Stimulated activated CD4-positive, alpha-beta T cell treated with anti-CD3 and anti-CD28 coated beads, Interleukin-2, amount 100 ng/mL, for 48 hours (primary cell): ENCODE results near the gene CHMP4A.
A peak's percentile ranks its signal among the peaks of the same experiment; 100 is the strongest.

Experiments
- DNase-seq, 2 donors: peaks; one replicate each; pipeline ENCODE4 v3.0.0-alpha.2; 2020

Gene CHMP4A

DNA sequence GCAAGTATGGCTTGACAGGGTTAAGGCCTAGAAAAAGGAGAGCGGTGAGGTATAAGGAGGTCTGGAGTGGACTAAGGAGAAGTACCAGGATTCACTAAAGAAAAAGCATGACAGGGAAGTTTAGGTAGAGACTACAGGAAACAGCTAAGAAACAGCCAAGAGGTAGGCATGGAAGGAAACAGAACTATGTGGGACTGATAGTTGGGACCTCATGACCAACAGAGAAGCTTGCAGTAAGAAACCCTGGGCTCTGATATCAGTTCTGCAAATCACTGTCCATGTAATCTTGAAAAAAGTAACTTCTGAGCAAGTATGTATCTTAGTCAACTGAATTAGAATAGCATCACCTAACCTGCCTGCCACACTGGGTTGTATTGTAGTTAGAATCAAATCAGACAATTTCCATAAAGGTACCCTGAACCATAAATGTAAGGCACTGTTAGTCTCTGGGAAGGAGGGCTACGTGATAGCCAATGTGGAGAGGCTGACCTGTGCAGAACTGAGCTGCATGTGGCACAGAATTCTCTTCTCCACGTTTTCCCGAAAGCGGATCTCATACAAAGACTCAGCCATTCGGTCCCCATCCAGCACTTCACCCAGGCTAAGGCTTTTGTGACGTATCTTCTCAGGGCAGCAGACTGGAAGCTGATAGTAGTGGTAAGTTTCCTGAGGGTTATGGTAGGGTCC, 19.0 kb downstream of the CHMP4A start:
- no peak for DNase-seq

- no peak for DNase-seq
Observed at GRCh38 chr14:24192933-24193332, 20.4 kb downstream of the CHMP4A start.

- no peak for DNase-seq
Observed at GRCh38 chr14:24190416-24190815, 22.9 kb downstream of the CHMP4A start.

DNA sequence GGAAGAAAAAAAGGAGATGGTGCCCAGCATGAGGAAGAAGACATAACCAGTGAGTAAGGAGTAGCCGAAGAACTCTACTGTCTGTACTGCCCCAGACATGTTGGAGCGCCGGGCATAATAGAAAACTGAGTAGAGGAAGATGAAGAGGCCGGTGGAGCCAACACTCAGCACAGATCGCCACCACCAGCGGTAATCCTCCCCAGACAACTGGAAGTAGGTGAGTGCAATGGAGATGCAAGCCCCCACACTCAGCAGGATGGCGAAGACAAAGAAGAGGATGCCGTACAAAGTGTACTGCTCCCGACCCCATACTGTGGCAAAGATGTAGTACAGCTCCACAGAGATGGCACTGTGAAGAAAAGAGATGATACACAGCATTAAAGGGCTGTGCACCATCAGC, 23.8 kb downstream of the CHMP4A start:
- DNase-seq, result no peak

DNA sequence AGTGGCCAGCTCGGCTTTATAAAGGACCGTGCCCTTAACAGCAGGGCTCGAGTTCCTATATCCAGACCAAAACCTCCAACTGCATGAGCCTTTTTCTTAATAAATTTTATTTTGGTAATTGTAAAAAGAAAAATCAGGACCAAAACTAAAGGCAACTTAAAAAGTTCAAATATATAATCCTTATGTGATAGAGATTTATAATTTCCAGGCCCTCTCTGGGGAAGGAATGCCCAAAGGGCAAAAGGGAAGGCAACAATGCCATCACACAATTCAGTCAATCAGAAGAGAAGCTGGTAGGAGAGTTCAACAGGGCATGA, 24.3 kb downstream of the CHMP4A start:
- DNase-seq, result no peak

DNA sequence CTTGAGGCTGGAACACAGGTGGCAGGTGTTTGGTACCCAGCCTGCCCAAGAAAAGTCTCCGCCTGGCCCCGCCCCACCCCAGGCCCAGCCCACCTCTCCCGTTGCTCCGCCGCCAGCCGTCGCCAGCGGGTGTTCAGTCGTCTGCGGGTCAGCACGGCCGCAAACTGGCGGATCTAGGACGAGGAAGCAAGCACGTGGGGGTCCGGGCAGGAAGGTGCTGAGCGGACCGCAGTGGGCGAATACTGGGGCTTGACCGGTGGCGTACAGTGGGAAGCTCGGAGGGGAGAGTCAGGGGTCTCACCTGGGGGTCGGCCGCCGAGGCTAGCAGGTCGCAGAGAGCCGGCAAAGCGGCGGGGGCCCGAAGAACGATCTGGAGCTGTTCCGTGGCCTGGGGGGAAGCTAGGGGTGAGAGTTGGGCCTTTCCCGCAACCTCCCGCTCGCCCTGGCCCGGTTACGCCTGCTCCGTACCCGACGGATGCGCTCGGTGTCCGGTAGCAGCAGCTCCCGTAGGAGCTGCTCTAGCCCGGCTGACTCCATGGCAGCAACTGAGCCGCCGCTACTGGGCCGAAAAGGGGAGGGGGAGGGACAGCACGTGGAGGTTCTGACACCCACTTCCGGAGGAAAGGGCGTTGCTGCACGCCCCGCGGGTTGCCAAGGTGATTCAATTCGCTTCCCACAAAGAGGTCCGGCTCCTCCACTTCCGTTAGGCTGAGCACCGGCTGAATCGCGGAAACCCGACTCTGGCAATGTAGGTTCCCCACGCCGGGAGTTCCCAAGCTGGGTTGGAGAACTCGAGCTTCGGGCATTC, 24.8 kb downstream of the CHMP4A start, which contains the start of gene IPO4:
Gene IPO4 (minus strand): TSS at position 566 of the 808 bp plus-strand sequence. CDS start 29 bp downstream, at position 537.
- peak; percentile 91 to 92 for DNase-seq

DNA sequence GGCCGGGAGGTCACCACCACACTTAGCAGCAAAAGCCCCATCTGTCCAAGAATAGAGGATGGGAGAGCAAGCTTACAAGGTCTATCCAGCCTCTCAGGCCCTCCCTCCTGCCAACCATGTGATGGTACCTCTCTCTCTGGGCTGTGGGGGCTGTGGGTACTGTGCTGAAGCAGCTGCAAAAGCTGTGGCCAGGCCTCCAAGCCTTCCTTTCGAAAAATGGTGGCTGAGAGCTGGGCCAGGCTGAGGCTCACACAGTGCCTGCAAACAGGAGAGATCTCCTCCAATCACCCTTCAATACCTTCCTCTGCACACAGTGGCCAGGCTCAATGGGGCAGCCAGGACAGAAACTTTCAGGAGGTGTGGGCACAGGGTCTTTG, 25.8 kb downstream of the CHMP4A start:
- DNase-seq, result no peak

- DNase-seq, result no peak
Observed at GRCh38 chr14:24186831-24187538, 26.3 kb downstream of the CHMP4A start.

DNA sequence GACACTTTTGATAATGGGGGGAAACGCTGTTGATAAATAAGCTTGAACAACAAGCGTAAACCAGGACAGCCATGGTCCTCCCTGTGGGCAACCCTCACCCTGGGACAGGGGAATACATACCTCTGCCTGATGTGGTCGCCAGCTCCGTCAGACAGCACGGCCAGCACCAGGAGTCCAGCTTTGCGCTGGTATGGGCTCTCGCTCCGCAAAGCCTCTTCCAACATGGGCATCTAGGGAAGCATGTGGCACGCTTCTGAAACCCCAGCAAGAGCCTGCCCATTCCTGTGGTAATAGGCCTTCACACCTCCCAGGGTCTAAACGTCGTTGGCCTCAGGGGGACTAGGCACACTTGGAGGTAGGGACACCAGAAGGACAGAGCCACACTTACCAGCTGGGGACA, 27.5 kb downstream of the CHMP4A start:
- no peak for DNase-seq

GRCh38 chr14:24185026-24185425, 28.3 kb downstream of the CHMP4A start:
- no peak for DNase-seq

- DNase-seq, result no peak
Observed at GRCh38 chr14:24184104-24184970, 29.0 kb downstream of the CHMP4A start.

DNA sequence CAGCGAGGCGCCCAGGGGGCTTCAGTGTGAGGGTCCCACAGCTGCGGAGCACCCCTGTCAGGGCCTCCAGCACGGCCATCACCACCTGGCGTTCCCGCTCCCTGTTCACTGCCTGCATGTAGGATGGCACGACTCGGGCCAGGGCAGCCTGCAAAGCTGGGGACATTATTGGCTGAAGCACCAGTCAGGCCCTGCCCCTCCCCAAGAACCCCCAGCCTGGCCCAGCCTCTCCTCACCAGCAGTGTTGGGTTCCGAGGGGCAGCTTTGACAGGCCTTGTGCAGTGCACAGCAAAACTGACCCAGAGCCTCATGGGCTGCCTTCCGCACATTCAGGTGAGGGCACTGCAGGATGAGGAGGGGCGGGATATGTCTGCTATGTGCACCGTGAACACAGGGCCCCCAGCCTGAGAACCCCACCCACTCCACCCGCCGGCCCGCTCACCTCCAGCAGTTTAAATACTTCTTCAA, 30.2 kb downstream of the CHMP4A start:
- no peak for DNase-seq

DNA sequence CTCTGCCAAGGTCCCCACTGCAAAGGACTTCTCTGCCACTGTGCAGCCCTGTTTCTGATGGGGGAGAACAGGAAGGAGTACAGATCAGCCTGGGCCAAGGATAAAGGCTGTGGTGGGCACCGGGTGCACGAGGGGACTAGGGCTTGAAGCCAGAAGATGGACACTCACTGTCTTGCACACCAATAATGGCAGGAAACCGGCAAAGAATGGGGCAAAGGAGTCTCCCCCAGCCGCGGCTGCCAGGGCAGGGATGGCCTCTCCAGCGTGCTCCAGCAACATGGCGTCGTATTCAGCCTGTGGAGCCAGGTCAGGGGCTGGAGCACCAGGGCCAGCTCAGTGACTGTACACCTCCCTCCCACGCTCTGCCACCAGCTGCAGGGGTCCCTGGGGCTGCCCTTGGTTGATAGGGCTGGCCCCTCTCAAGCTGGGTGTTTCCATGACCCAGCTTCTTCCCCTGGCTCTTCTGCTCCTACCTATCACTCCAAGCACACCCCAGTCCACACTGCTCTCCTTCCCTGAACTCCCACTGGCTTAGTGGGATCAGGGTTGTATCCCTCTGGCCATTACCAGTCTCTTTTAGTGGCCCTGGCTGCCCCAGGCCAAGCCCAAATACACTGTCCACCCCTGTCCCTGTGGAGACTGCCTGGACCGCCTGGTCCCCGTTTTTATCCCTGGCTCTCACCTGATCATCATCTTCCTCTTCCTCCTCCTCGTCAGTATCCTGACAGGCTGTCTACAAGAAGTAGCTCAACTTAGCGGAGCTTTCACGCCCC, 31.0 kb downstream of the CHMP4A start:
- no peak for DNase-seq

DNA sequence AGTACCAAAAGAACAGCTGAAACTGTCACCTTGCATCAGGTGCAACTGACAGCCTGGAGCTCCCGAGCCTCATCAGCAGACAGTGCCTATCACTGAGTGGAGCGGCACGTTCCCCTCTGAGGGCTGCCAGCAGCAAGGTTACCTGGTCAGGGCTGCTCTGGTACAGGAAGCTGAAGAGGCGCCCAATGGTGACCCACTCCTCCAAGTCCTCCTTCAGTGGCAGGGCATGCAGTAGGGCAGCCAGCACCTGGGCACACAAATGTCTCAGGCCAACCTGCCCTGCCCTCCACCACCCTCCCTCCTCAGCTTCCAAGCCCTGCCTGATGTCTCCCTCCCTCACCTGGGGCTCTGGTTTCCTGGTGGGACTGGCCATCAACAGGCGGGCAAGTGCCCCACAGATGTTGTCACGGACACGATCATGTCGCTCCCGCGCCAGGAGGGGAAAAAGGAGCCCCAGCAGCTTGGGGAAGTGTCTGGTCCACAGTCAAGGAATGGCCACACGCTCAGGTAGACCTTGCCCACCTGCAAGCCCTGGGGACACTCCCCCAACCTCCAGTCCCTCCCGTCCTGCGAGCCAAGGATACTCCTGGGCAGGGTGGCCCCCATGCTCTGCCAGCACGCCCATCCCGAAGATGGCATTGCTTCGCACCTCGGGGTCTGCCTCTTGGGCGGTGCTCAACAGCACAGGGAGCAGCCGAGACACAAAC, 31.8 kb downstream of the CHMP4A start:
- no peak for DNase-seq

DNA sequence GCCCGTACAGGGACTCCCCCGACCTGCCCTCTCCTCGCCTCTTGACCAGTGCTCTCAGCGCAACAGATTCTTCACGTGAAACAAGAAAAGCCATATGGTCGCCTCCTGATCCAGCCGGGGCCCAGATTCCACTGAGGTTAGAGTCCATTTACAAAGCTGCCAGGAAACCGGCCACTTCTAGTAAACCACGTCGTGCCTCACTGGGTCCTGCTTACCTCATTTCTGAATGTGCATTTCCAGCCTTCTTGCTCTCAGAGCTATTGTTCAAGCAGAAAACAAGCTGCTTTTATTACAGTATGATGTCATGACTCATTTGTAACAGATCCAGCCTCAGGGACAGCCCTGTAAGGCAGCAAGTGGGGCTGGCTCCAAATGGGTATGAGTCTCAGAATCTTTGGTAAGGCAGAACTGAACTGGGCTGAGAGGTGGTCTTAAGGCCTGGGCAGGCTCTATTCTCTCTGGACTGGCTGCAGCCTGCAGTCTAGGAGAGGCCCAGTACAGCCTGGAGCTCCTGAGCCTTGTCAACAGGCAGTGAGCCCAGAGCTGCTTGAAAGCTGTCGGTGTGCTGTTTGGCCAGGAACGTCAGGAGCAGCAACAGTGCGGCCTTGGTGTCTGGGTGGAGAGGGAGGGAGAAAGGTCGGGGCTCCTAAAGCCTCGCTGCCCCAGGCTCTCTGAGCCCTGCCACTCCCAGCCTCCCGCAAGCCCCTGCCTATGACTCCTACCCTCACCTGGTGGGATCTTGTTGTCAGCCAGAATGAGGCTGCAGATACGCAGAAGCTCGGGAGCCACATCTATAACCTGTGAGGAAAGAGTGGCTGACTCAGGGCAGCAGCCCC, 33.1 kb downstream of the CHMP4A start:
- DNase-seq, result no peak

GRCh38 chr14:24179294-24179960, 33.9 kb downstream of the CHMP4A start:
- no peak for DNase-seq

DNA sequence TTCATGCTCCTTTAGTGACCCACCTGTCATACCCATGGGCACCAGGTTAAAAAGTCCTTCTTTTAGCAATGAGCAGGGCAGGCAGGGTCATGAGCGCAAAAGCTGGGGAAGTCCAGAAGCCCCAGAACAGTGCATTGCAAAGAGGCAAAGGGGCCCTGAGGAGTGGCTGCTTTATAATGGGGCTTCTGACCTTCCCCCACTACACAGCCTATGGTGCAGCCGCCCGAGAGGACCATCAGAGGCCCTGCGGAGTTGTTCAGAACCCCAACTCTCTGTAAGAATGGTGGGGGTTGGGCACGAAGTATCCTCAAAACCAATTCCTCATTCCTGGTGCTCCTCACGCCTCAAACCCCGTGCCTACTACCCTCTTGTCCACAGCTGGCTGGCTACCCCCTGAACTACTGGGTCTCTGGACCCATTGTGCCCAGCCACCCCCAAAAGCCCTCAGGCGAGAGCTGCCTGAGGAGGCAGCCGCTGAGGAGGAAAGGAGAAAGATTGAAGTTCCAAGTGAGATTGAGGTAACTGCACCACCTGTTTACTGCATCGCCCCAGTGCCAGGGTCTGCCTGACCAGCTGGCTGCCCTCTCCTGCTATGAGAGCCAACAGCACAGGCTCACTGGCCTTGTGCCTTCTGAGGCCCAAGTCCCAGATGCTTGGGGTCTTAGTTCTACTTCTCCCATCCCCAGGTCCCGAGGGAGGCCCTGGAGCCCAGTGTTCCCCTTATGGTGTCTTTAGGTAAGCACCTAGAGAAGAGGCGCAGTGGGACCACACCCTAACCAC, 34.7 kb downstream of the CHMP4A start:
- no peak for DNase-seq

- DNase-seq, result no peak
Observed at GRCh38 chr14:24177891-24178290, 35.4 kb downstream of the CHMP4A start.
